ENCODE results near the gene CDC37L1. TPM values are rescaled to one million over a fixed set of nuclear protein-coding genes. Genes with fewer than 3 reads are reported as not detected.
"Not testable (repeated sequence)": the region's sequence is repeated elsewhere in the genome, so short reads cannot be mapped to it uniquely, and the experiment has no call there.

Gene CDC37L1
- total RNA-seq, 1 experiment from 2014 or later = 9.4 TPM

- DNase-seq (ENCODE audit: low spot score) = peak; percentile 79
Observed at GRCh38 chr9:4750023-4750673, 70.8 kb downstream of the CDC37L1 start.

GRCh38 chr9:4754530-4754929, 75.2 kb downstream of the CDC37L1 start:
- DNase-seq (ENCODE audit: low spot score) = not testable (repeated sequence)

- DNase-seq (ENCODE audit: low spot score) = no peak
Observed at GRCh38 chr9:4755026-4755609, 75.7 kb downstream of the CDC37L1 start.

GRCh38 chr9:4756420-4756819, 77.1 kb downstream of the CDC37L1 start:
- no peak for DNase-seq (ENCODE audit: low spot score)

Other genes with a start within 250 kb of the CDC37L1 start
- gene SLC1A1, start 189.1 kb upstream of the CDC37L1 start, total RNA-seq (2014; rRNA removed; shearing (Covaris generic)) = 39.4 and 40.7 TPM in 2 replicates
- gene PLPP6, start 17.3 kb upstream of the CDC37L1 start, total RNA-seq (2014; rRNA removed; shearing (Covaris generic)) = 12.7 and 13.5 TPM in 2 replicates
- 6.3 and 9.3 TPM in 2 replicates for gene SPATA6L, start 13.1 kb upstream of the CDC37L1 start, total RNA-seq (2014; rRNA removed; shearing (Covaris generic))
- gene AK3, start 61.6 kb downstream of the CDC37L1 start, total RNA-seq (2014; rRNA removed; shearing (Covaris generic)) = 114 TPM in 2 replicates
- 35.1 and 51.7 TPM in 2 replicates for gene RCL1, start 113.4 kb downstream of the CDC37L1 start, total RNA-seq (2014; rRNA removed; shearing (Covaris generic))